Upper lobe of right lung (tissue), 1 donor: Measurements from ENCODE around the gene BTBD19. TPM values are rescaled to one million over a fixed set of nuclear protein-coding genes. Genes with fewer than 3 reads are reported as not detected.

Experiments used
- ATAC-seq: fragments of 200-7000 bp; cut with Tn5 transposase; one replicate; pipeline ENCODE4 v1.9.1; 2020; ENCODE audit warnings: mild to moderate bottlenecking, moderate library complexity
- DNase-seq: peaks from one replicate; pipeline ENCODE4 v3.0.0-alpha.2; 2020
- H3K27ac ChIP-seq: fragments of 200-600 bp; one replicate; pipeline ENCODE4 v1.8.0; 2022
- H3K27me3 ChIP-seq: fragments of 200-600 bp; one replicate; pipeline ENCODE4 v1.8.0; 2022; ENCODE audit warnings: mild to moderate bottlenecking
- H3K36me3 ChIP-seq: fragments of 200-600 bp; one replicate; pipeline ENCODE4 v1.8.0; 2022
- H3K4me1 ChIP-seq: fragments of 200-600 bp; one replicate; pipeline ENCODE4 v1.8.0; 2022
- H3K4me3 ChIP-seq: fragments of 200-600 bp; one replicate; pipeline ENCODE4 v1.8.0; 2022; ENCODE audit warnings: mild to moderate bottlenecking
- H3K9me3 ChIP-seq: fragments of 200-600 bp; one replicate; pipeline ENCODE4 v1.8.0; 2022
- CTCF ChIP-seq: fragments of 200-600 bp; IDR thresholded peaks from one replicate; pipeline ENCODE4 v1.8.0; 2022; ENCODE audit warnings: antibody characterized with exemption
- intact Hi-C: fragments of 100-400 bp; cut with DNase I; formaldehyde crosslinking; loops from one replicate; pipeline ENCODE4 v1.11.0; 2022
- total RNA-seq: library from RNA; stranded (reverse); fragmentation: NEBNext Ultra II Directional; extraction: Animal tissue kit (Norgen Biotek cat#: 25700); gene quantifications from one replicate; pipeline ENCODE4 v1.2.1, GENCODE V29; 2021
- donor health status: DM: no; HTN: yes; CAD: no; lungs with severe emphysema.

BTBD19 gene
- total RNA-seq, 1 donor from 2014 or later = 9.2 TPM

GRCh38 chr1:44780583-44781121 is 27.7 kb upstream of the BTBD19 start:
- Histone ChIP-seq H3K9me3 (no peaks in the 10 kb centered on the region), H3K36me3 (peaks cover 48% of the 10 kb centered on the region), H3K4me1 (peaks cover 36% of the 10 kb centered on the region), H3K27ac (no peak overlapping the region), H3K27me3 (no peaks in the 10 kb centered on the region), H3K4me3 (no peak overlapping the region)
- no peak for TF ChIP-seq CTCF
- ATAC-seq = no peak
- DNase-seq = no peak
- intact Hi-C loops = no loop called here

GRCh38 chr1:44783697-44784093 is 24.6 kb upstream of the BTBD19 start:
- Histone ChIP-seq H3K9me3 (no peaks in the 10 kb centered on the region), H3K4me3 (peak overlapping the region; percentile 52), H3K27ac (peak overlapping the region; percentile 47), H3K36me3 (peaks cover 27% of the 10 kb centered on the region), H3K27me3 (no peaks in the 10 kb centered on the region), H3K4me1 (peaks cover 27% of the 10 kb centered on the region)
- no peak for TF ChIP-seq CTCF
- intact Hi-C loops = no loop called here
- ATAC-seq = no peak
- no peak for DNase-seq

DNA sequence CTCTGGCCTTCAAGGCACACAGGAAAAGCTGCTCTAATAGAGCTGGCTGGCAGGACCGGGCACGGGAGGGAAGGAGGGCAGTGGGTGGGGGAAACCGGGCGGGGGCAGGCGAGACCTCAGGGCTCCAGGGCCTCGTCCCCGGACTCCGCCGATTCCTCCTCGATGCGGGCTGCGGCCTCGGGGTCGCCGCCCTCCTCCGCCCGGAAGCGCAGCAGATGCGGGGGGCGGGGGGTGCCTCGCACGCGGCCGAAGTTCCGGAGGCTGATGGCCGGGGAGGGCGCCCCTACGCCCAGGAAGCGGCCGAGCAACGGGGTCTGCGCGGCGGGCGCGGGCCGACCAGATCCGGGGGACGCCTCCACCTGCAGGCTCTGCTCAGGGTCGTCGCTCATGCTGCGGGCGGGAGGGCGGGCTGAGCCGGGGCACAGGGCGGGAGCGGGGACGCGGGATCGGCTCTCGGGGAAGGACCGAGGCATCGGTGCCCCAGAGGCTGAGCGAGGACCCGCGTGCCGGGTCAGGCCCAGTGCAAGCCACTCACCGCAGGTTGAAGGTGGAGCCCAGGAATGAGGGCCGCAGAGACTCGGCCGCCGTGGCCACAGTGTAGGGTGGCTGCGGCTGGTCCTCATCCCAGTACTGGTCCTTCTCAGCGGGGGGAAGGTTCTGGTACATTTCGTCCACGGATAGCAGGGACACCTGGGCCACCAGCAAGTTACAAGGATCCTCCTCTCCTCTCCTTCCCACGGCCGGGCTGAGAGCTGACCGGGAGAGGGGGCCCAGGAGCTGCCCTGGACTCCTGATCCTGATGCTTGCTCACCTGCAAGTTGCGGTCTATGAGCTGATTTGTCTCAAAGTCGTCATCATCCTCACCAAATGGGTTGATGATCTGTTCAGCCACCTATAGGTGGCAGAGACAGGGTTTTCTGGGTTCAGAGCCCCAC is 24.0 kb upstream of the BTBD19 start:
- ATAC-seq = peak; percentile 31
- H3K27ac ChIP-seq = peak overlapping the region; percentile 47
- intact Hi-C loops = no loop called here

DNA sequence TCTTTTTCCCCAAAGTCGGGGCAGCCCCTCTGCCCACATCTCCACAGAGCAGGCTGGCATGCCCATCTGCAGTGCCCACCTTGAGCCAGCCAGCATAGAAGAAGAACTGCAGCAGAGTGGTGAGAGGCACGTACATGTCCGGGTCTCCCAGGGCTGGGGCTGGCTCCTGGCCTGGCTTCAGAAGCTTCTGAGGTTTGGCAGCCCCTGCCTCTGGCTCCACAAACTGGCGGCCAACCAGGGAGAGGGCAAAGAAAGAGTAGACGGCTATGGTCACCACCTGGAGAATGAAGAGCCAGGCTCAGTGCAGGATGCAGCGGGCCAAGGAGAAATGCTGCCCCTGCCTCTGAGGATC is 23.3 kb upstream of the BTBD19 start:
- ATAC-seq = no peak
- Histone ChIP-seq H3K4me3 (no peak overlapping the region), H3K27ac (no peak overlapping the region), H3K27me3 (no peaks in the 10 kb centered on the region), H3K4me1 (peaks cover 27% of the 10 kb centered on the region), H3K36me3 (peaks cover 14% of the 10 kb centered on the region), H3K9me3 (no peaks in the 10 kb centered on the region)
- intact Hi-C loops = no loop called here
- TF ChIP-seq CTCF = no peak
- DNase-seq = no peak

More for the DNA sequence above, 24.0 kb upstream of the BTBD19 start:
- Histone ChIP-seq H3K36me3 (peaks cover 20% of the 10 kb centered on the region), H3K27me3 (no peaks in the 10 kb centered on the region), H3K4me1 (peaks cover 27% of the 10 kb centered on the region), H3K9me3 (no peaks in the 10 kb centered on the region), H3K4me3 (peak overlapping the region; percentile 52)
- TF ChIP-seq CTCF = no peak
- no peak for DNase-seq

DNA sequence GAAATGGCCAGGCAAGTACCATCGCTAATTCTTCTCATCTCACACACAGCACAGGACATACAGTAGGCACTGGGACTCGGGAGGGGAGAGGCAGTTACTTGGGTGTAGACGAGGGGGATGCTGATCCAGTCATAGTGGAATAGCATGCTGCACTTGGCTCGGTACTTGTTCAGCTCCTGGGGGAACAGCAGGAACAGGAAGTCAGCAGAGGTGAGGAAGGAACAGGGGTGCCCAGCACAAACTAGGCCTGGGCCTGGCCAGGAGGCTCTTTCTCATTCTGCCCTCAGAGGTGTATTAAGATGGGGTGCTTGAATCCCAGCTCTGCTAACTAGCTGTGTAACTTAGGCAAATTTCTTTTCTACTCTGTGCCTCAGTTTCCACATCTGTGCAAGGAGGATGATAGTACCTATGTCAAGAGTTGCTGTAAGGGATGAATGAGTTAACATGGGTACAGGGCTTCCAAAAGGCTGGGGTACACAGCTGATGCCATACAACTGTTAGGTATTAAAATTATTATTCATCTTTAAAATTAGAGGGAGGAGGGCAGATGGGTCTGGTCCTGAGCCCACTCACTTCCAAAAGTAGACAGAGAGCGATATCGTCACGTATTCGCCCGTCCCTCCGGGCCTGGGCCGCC is 22.7 kb upstream of the BTBD19 start:
- peak overlapping the region; percentile 67 for H3K27ac ChIP-seq
- no peak for TF ChIP-seq CTCF
- H3K4me1 ChIP-seq = peaks cover 27% of the 10 kb centered on the region
- no peak for ATAC-seq
- intact Hi-C loops = no loop called here
- no peaks in the 10 kb centered on the region for H3K27me3 ChIP-seq
- H3K9me3 ChIP-seq = no peaks in the 10 kb centered on the region
- H3K4me3 ChIP-seq = peak overlapping the region; percentile 59
- peaks cover 11% of the 10 kb centered on the region for H3K36me3 ChIP-seq
- no peak for DNase-seq
